Activated CD4-positive, alpha-beta T cell treated with anti-CD3 and anti-CD28 coated beads, Interleukin-2, amount 50 U/mL, for 1 hour (primary cell): ENCODE data around the gene SNRK.
"Not testable (repeated sequence)": the region's sequence is repeated elsewhere in the genome, so short reads cannot be mapped to it uniquely, and the experiment has no call there.

Source experiments
- DNase-seq: peaks from one replicate; pipeline ENCODE4 v3.0.0-alpha.2; 2020

Gene SNRK

GRCh38 chr3:43348852-43349574 lies 62.7 kb downstream of the SNRK start:
- DNase-seq = no peak

DNA sequence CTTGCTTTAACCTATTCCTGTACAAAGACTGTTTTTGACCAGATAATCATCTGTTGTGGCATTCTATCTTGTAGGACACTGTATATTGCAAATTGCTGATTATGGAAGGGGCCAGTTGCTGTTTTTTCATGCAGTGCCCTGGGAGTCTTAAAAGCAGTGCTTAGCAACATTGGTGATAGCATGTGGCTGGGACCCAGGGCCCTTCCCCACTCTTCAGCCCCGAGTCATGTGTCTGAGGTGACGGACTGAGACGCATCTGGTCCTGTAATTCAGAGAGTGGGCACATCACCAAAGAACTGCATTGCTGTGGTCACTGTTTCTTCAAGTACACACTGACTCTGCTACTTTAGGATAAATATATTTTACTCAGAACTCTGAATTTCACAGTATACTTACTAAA lies 63.4 kb downstream of the SNRK start:
- DNase-seq = no peak

DNA sequence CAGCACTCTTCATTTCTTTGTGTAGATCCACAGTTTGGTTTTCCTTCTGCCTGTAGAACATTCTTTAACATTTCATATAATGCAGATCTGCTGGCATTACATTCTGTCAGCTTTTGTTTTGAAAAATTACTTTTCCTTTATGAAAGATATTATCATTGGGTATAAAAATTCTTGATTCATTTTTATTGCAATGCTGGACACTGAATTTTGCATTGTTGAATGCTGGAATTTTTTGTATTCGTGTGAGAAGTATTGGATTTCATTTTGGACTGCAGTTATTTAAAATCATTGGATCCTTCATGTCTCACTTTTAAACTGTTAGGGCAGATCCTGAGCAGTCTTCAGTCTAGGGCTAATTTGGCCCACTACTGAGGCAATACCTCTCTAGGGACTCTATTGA lies 67.1 kb downstream of the SNRK start:
- DNase-seq = no peak

DNA sequence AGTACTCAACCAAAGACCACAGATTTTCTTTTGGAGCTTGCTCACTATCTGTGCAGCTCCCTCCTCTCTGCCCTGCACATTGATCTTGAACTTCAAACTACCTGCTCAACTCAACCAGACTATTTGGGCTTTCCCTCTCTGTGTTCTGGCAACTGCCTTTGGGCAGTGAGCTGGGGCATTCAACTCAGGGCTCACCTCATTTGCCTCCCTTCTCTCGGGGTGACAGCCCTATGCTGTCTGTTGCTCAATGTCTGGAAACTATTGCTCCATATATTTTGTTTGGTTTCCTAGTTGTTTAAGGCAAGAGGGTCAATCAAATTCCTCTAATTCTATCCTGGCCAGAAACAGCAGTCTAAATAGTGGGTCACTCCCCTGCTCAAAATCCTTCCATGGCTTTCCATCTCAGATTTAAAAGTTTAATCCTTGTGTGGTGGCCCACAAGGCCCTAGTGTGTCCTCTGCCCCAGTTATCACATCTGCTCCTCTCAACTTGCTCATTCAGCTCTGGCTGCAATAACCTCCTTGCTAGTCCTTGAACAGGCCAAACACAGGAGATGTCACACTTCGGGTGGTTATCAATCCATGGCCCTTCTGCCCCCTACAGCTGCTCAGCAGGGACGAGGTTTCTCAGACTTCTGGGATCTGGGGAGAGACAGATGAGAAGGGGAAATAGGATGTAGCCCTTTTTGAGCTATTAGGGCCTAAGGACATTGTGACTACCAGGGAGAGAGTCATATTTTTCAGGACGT lies 67.8 kb downstream of the SNRK start:
- DNase-seq = no peak

- not testable (repeated sequence) for DNase-seq
Observed at GRCh38 chr3:43356033-43356432, 69.7 kb downstream of the SNRK start.

- DNase-seq = no peak
Observed at GRCh38 chr3:43361077-43361476, 74.7 kb downstream of the SNRK start.

- no peak for DNase-seq
Observed at GRCh38 chr3:43362183-43362582, 75.8 kb downstream of the SNRK start.

- no peak for DNase-seq
Observed at GRCh38 chr3:43362961-43363360, 76.6 kb downstream of the SNRK start.

DNA sequence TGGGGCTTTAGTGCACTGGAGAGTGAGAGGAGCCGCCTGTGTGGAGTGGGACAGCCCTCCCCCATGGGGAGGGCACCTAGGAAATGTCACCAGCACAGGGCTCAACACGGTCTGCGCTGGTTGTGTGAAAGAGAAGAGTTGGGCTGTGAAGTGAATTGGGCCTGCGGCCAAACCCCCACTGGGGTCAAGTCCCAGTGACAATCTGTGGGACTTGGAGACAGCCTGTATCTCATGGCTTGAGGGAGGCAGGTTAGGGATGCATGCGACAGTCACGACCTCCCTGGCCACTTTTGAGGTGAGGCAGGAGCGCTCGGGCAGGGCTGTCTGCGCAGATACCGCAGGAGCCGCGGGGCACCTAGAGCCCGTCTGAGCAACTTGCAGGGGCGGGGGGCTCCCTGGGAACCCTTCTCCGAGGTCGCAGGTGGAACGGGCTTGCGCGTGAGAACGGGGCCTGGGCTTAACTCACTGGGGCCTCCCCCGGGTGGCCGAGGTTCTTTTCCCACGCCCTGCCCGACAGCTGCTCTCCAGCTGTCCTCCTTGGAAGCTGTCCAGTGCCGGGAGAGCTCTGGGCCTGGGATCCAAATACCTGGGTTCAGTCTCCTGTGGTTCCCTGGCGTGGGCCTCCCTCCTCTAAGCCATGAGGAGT lies 77.4 kb downstream of the SNRK start:
- no peak for DNase-seq

GRCh38 chr3:43364494-43364893 lies 78.2 kb downstream of the SNRK start:
- DNase-seq = no peak

DNA sequence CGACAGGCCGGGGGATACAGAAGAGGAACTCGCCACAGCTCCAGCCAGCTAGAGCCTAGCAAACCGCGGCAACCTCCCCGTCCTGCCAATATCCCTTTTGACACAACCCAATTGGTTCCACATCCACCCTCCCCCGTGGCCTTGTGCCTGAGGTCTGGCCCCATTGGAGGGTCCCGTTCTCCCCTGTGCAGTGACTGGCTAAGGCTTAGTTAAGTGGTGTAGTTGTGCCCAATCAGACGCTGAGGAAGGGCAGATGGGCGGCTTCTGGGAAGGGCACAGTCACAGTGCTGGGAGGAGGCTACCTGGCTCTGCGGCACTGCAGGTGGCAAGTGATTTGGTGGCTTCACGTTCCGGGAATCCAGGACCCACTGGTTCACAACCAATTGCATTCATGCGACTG lies 78.6 kb downstream of the SNRK start:
- DNase-seq = no peak

DNA sequence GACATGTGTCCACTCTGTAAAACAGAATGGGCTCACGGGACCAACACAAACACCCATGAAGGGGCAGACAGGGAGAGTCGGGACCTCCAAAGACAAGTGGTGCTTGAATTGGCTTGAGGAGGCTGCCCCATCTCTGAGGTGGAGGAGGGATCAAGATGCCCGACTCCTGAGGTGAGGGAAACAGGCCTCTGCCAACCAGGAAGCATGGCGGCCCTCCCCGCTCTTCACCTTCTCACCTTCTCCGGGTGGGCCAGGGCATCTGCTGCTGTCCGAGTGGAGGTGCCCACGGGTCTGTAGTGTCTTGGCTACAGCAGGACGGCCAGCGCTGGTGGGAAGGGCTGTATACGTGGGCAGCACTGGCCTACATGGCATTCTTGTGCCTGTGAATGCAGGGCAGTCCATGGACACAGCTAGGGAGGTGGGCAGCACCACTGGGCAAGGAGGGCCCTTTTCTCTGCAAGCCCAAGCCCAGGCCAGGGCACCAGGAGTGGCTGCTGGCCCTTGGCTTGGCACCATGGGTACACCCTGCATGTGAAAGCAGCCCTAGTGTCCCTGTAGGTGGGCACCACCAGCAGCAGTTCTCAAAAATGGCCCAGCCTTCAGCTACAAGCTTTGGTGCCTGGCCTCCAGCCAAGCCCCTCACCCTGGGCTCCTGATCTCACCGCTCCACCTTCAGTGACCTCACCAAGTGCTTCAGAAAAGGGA lies 79.4 kb downstream of the SNRK start:
- no peak for DNase-seq

- no peak for DNase-seq
Observed at GRCh38 chr3:43366481-43366880, 80.1 kb downstream of the SNRK start.

DNA sequence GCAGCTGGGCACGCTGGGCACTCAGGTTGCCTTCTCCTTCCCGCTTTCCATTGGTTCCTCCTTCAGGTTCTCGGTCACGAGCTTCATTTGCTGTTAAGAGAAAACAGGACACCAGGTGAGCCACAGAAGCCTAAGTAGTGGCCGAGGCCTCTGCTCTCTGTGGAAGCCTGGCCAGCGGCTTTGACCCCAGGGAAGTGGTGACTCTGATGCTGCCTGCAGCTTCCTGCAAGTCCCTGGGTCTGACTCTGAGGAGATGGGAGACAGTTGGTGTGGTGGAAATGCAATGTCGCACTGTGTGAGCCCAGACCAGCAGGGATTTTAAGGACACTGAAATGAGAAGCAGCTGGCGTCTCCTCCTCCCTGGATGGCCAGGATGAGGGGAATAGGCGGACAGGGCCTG lies 80.5 kb downstream of the SNRK start:
- DNase-seq = no peak

DNA sequence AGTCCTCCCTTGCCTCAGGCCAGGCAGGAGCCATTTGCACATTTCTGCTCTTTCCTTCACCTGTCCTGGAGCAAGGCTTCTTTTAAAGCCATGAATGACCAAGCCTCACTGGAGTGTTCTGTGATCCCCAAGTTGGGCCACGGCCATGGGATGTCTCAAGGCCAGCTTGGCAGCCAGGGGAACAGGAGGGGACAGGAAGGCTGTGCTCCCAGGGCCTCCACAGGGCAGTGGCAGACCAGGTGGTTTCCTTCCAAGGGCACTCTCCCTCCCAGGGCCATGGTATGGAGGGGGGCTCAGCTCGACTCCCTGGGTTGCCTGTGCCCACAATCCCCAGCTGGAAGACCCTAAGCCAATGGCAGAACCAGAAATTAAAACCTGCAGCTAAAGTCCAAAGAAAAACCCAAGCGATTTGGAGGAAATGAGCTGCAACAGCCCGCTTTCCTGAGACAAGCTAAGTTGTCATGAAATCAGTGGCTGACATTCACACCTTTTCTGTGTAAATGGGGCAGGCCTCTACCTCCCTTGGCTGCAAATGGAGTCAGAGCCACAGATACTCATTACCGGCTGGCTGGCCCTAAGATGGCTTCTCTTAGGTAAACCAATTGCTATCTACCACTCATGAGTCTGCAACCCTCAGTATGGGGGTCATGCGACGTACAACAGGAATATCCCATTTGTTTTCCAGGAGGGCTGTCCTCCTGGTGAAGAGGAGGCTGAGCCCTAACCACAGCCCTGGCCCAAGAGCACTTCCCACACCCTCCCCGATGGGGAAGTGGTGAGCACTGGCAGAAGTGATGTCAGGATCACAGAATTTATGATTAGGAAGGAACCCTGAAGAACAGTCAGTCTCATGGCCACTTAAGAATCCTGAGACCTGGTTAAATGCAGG lies 83.3 kb downstream of the SNRK start:
- DNase-seq = no peak

- no peak for DNase-seq
Observed at GRCh38 chr3:43370293-43370980, 84.1 kb downstream of the SNRK start.

DNA sequence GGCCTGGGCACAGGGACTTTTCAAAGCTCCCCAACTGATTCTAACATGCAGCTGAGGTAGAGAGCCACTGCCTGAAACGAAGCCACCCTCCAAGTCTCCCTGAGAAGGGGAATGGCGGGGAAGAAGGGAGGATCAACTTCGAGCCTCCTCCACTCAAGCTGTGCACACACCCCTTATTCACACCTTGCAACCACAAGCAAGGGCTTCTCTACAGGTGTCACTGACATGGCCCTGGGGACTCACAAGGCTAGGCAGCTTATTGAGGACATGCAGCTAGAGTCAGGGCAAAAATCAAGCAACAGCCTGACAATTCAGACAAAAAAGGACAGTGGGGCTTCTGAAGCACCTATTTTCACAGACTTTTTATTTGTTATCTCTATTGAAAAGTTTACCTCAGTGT lies 85.2 kb downstream of the SNRK start:
- no peak for DNase-seq

DNA sequence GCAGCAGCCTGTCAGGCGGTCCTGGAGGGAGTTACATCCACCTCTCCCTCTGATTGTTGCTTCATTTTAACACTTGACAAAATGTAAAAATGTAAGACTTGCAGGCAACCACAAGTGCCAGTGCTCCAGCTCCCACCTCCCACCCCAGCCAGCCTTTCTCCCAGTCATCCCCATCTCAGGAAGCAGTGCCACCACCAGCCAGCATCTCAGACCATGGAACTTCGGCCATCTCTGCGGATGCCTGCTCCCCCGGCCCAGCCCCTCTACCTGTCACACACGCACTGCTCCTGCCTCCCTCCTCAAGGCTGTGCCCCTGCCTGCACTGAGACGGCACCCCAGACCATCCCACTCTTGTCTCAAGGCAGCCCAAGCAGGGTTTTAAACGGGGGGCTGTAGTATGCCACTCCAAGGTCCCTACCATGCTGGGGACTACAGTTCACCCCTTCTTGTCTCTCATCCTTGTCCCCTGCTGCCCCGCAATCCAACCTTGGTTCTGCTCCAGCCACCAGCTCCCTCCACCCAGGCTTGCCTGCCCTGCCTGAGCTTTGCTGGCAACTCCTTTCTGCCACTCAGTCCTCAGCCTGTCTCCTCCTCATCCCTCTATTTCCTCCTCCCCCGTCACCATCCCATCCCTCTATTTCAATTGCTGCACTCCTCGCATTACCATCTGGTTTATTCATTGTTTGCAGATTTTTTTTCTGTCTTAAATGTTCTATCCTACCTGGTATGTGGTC lies 85.8 kb downstream of the SNRK start:
- DNase-seq = no peak

DNA sequence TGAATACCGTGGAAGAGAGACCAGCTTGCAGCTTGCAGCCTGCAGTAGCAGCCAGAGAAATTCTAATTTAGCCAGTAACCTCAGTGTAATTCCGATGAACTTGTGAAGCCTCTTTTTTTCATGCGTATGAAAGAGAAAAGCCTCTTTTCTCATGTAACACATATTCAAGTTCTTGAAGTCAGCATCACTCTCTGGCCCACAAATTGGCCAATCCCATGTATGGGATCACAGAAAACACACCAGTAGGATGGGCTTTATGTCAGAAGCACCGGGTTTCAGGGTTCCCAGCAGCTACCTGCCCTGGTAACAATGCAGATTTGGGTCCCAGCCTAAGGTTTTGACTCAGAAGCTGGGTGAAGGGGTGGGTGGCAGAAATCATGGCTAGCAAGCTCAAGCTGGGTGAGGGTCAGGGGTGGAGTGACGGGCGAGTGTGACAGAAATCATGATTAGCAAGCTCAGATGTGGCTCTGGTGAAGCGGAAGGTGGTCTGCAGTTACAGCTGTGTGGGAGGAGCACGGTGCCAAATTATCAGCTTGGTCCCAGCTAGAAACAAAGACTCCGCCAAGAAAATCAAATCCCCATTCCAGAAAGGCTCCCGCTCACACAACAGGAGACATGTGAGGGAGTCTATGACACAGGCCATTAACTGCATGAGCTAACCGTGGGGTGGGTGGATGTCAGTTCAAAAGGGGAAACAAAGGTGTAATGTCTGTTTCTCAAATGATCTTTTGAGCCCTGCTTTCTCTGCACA lies 86.6 kb downstream of the SNRK start:
- DNase-seq = no peak

- no peak for DNase-seq
Observed at GRCh38 chr3:43373560-43373928, 87.2 kb downstream of the SNRK start.
